CD14-positive monocyte (primary cell): Measurements from ENCODE around the gene SLC35B4. TPM values are rescaled to one million over a fixed set of nuclear protein-coding genes. Genes with fewer than 3 reads are reported as not detected.

ENCODE experiments used
- DNase-seq, 3 donors: peaks; one replicate each; pipeline ENCODE4 v3.0.0-alpha.2; 2011 to 2022
- H2AFZ ChIP-seq: 2 replicates; pipeline ENCODE4 v1.6.0; 2012; ENCODE audit warnings: mild to moderate bottlenecking, low read depth, low read length, inconsistent platforms; ENCODE audit not compliant: insufficient read depth, poor library complexity, severe bottlenecking
- H3K27ac ChIP-seq, 2 donors: 1 replicate in 1 of 2; 2 replicates in 1 of 2; pipeline ENCODE4 v1.5.1; 2012 to 2013; ENCODE audit warnings: low read length in 2 of 2, control low read depth in 1 of 2, inconsistent platforms in 1 of 2, low read depth in 1 of 2, mild to moderate bottlenecking in 1 of 2
- H3K27me3 ChIP-seq, 2 donors: one replicate each; pipeline versions ENCODE4 v1.6.0 to v1.6.1; 2011 to 2013; ENCODE audit warnings: low read length in 2 of 2; ENCODE audit not compliant: control insufficient read depth in 2 of 2, insufficient read depth in 2 of 2
- H3K36me3 ChIP-seq, 2 donors: replicated peaks in 1 of 2; 1 replicate in 1 of 2; 2 replicates in 1 of 2; pipeline versions ENCODE4 v1.5.1 to v1.6.1; 2012 to 2013; ENCODE audit warnings: low read length in 2 of 2, control low read depth in 1 of 2, inconsistent platforms in 1 of 2, mild to moderate bottlenecking in 1 of 2; ENCODE audit not compliant: insufficient read depth in 2 of 2, control insufficient read depth in 1 of 2
- H3K4me1 ChIP-seq, 2 donors: 1 replicate in 1 of 2; 2 replicates in 1 of 2; pipeline versions ENCODE4 v1.5.1 to v1.6.1; 2012 to 2013; ENCODE audit warnings: low read length in 2 of 2, control low read depth in 1 of 2, inconsistent platforms in 1 of 2, mild to moderate bottlenecking in 1 of 2, moderate library complexity in 1 of 2; ENCODE audit not compliant: insufficient read depth in 2 of 2, control insufficient read depth in 1 of 2
- H3K4me2 ChIP-seq: replicated peaks from 2 replicates; pipeline ENCODE3; 2012; ENCODE audit warnings: low read length, moderate library complexity, mild to moderate bottlenecking; ENCODE audit not compliant: poor library complexity, severe bottlenecking; ENCODE audit errors: extremely low read depth
- H3K4me3 ChIP-seq, 3 experiments: fragments of 200-600 bp in 1 of 3; sonication (generic) in 1 of 3; replicated peaks in 1 of 3; 1 replicate in 2 of 3; 2 replicates in 1 of 3; pipeline ENCODE4 v1.5.1; 2011 to 2013; ENCODE audit warnings: low read length in 3 of 3, mild to moderate bottlenecking in 3 of 3, control low read depth in 2 of 3, low read depth in 2 of 3, inconsistent platforms in 1 of 3, moderate library complexity in 1 of 3
- H3K79me2 ChIP-seq: 2 replicates; pipeline ENCODE4 v1.6.0; 2012; ENCODE audit warnings: mild to moderate bottlenecking, control low read depth, inconsistent platforms, low read length, moderate library complexity; ENCODE audit not compliant: insufficient read depth
- H3K9ac ChIP-seq: 2 replicates; pipeline ENCODE4 v1.6.0; 2017; ENCODE audit warnings: low read length, mild to moderate bottlenecking; ENCODE audit not compliant: insufficient read depth, poor library complexity, severe bottlenecking
- H3K9me3 ChIP-seq, 2 donors: replicated peaks in 1 of 2; 1 replicate in 1 of 2; 2 replicates in 1 of 2; pipeline versions ENCODE4 v1.5.1 to v1.6.1; 2012 to 2013; ENCODE audit warnings: low read length in 2 of 2, control low read depth in 1 of 2; ENCODE audit not compliant: control insufficient read depth in 1 of 2, insufficient read depth in 1 of 2
- H4K20me1 ChIP-seq: 2 replicates; pipeline ENCODE4 v1.6.0; 2012; ENCODE audit warnings: mild to moderate bottlenecking, low read length, control low read depth, moderate library complexity; ENCODE audit not compliant: insufficient read depth
- H3K27ac Mint-ChIP-seq, 7 donors: one replicate each; pipeline ENCODE4 v1.8.0; 2020; ENCODE audit warnings: mild to moderate bottlenecking in 7 of 7, mixed read lengths in 7 of 7, moderate library complexity in 6 of 7, inconsistent platforms in 2 of 7
- H3K27me3 Mint-ChIP-seq, 3 donors: one replicate each; pipeline ENCODE4 v1.8.0; 2021 to 2022; ENCODE audit warnings: low read depth in 3 of 3, mild to moderate bottlenecking in 3 of 3, mixed read lengths in 3 of 3, moderate library complexity in 3 of 3, inconsistent platforms in 1 of 3
- H3K36me3 Mint-ChIP-seq, 2 donors: one replicate each; pipeline ENCODE4 v1.8.0; 2020; ENCODE audit warnings: mixed read lengths in 2 of 2, inconsistent platforms in 1 of 2, mild to moderate bottlenecking in 1 of 2
- H3K4me1 Mint-ChIP-seq: one replicate; pipeline ENCODE4 v1.8.0; 2020; ENCODE audit warnings: mild to moderate bottlenecking, mixed read lengths
- H3K4me3 Mint-ChIP-seq, 2 donors: one replicate each; pipeline ENCODE4 v1.8.0; 2020; ENCODE audit warnings: mild to moderate bottlenecking in 2 of 2, mixed read lengths in 2 of 2, moderate library complexity in 1 of 2
- H3K9me3 Mint-ChIP-seq, 7 donors: one replicate each; pipeline ENCODE4 v1.8.0; 2020 to 2022; ENCODE audit warnings: mixed read lengths in 7 of 7, mild to moderate bottlenecking in 6 of 7, moderate library complexity in 6 of 7, inconsistent platforms in 2 of 7
- WGBS: methylation state at CpG from one replicate; pipeline ENCODE4 v1.1.5; 2013; ENCODE audit warnings: missing lambda C conversion rate; ENCODE audit not compliant: insufficient coverage; 5-methylcytosine and 5-hydroxymethylcytosine counted together
- intact Hi-C, 2 donors: fragments of 100-400 bp; cut with micrococcal nuclease; formaldehyde crosslinking; loops; one replicate each; pipeline versions ENCODE4 v1.15.0 to v1.15.1; 2023
- polyA plus RNA-seq, 3 donors: library from polyadenylated mRNA; depleted of rRNA in 1 of 3; unstranded in 2 of 3; stranded (reverse) in 1 of 3; fragments of 300-500 nt in 2 of 3; fragments of >200 nt in 1 of 3; fragmentation: Illumina TruSeq in 2 of 3; gene quantifications; 1 replicate in 2 of 3; 2 replicates in 1 of 3; pipeline ENCODE4 v1.2.3, GENCODE V29; 2012 to 2021
- TF ChIP-seq, protein P1 (sequence below): fragments of 200-600 bp; IDR thresholded peaks from one replicate; pipeline ENCODE4 v1.8.0; 2022; ENCODE audit warnings: antibody characterized with exemption, mild to moderate bottlenecking

Gene SLC35B4
- polyA plus RNA-seq, 3 donors = 9.4 to 21.1 (median 12.7) TPM

DNA sequence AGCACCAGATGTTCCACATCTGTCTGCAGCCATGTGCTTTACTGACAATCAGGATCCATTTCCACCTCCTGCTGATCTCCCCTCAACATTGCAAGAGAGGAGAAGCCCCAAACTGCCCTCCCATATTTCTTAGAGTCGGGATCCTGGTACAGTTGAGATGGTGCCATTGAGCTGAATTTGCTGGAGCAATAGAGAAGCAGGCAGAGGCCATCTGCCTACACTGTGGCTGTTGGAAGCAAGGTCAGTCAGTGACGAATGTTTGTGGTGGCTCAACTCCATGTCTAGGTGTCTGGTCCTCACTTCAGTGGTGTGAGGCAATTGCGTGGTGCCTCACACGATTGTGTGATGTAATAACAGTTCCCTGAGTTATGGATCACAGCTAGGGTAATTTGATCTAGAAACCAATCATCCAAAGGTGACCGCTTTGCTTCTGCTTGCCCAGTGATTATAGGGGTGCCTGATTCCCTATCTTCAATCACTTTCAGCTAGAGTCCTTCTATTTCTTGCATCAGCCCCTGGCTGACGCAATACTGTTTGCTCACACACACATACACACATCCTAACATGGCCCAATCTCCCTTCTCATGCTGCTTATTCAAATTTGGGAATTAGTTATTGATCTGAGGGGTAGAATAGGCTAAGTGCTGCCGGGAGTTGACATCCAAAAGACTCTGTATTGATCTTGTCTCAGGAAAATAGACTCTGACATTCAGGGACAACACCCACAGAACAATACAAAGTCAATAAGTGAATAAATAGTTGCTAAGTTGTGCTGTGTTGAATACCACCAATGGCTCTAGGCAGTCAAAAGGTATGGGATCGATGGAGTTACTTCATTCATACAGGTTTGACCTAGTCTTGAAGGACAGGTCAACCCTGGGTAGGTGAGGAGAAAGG, 46.1 kb upstream of the SLC35B4 start:
- DNase-seq = peak in 1 of 3 donors; percentile 26
- TF ChIP-seq, protein P1, sequence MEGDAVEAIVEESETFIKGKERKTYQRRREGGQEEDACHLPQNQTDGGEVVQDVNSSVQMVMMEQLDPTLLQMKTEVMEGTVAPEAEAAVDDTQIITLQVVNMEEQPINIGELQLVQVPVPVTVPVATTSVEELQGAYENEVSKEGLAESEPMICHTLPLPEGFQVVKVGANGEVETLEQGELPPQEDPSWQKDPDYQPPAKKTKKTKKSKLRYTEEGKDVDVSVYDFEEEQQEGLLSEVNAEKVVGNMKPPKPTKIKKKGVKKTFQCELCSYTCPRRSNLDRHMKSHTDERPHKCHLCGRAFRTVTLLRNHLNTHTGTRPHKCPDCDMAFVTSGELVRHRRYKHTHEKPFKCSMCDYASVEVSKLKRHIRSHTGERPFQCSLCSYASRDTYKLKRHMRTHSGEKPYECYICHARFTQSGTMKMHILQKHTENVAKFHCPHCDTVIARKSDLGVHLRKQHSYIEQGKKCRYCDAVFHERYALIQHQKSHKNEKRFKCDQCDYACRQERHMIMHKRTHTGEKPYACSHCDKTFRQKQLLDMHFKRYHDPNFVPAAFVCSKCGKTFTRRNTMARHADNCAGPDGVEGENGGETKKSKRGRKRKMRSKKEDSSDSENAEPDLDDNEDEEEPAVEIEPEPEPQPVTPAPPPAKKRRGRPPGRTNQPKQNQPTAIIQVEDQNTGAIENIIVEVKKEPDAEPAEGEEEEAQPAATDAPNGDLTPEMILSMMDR = no peak
- Histone ChIP-seq H3K9me3 (no peaks in the 10 kb centered on the region), H3K79me2 (no peaks in the 10 kb centered on the region), H4K20me1 (no peaks in the 10 kb centered on the region), H3K9ac (no peak overlapping the region), H3K4me2 (no peak overlapping the region), H3K27me3 (no peaks in the 10 kb centered on the region), H3K27ac (no peak overlapping the region), H3K4me1 (no peaks in the 10 kb centered on the region), H3K4me3 (no peak overlapping the region), H2AFZ (no peak overlapping the region), H3K36me3 (no peaks in the 10 kb centered on the region)
- H3K4me3 Mint-ChIP-seq = no peak overlapping the region
- no peak overlapping the region for H3K27ac Mint-ChIP-seq
- intact Hi-C loops = no loop called here
- no peaks in the 10 kb centered on the region for H3K4me1 Mint-ChIP-seq
- peaks cover 0 to 4% (median 1%) of the 10 kb centered on the region in 3 donors for H3K27me3 Mint-ChIP-seq
- H3K9me3 Mint-ChIP-seq = peaks cover 0 to 2% (median 0%) of the 10 kb centered on the region in 7 donors
- 61% methylated on average over 2 of the region's 8 CpGs for WGBS
- H3K36me3 Mint-ChIP-seq = no peaks in the 10 kb centered on the region

DNA sequence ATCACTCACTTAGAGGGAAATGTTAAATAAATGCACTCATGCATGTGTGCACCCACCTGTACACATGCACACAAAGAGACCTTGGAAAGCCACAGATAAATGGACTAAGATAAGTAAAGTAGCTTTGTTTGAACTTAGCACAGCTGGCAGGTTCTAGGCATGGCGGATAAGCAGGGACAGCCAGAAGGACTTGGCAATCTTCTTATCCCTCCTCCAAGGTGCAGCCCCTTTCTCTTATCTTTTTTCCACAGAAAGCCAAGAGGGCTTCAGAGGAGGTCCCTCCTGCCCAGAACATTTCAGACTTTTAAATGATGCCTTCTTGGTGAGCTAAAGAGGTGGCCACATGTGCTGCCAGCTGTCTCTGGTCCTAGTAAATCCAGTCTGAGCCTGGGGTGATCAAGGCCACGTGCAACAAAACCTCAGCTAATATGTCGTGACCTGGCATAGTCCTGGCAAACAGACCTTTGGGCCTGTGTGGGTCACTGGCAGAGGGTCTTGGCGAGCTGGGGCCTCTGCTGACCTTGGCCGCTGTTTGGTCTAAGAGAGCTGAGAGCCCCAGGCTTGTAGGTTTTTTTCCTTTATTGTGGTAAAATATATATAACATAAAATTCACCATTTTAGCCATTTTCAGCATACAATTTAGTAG, 43.2 kb upstream of the SLC35B4 start:
- TF ChIP-seq, protein P1 = no peak
- H3K36me3 Mint-ChIP-seq = no peaks in the 10 kb centered on the region
- Histone ChIP-seq H3K4me2 (no peak overlapping the region), H3K36me3 (no peaks in the 10 kb centered on the region), H3K4me1 (peaks cover 13 to 16% of the 10 kb centered on the region in 2 donors), H3K9ac (no peak overlapping the region), H4K20me1 (no peaks in the 10 kb centered on the region), H3K27me3 (no peaks in the 10 kb centered on the region), H3K27ac (no peak overlapping the region), H3K9me3 (no peaks in the 10 kb centered on the region), H3K79me2 (no peaks in the 10 kb centered on the region), H2AFZ (no peak overlapping the region), H3K4me3 (no peak overlapping the region)
- intact Hi-C loops = no loop called here
- WGBS = 82% methylated on average over 2 of the region's 5 CpGs
- no peak overlapping the region for H3K27ac Mint-ChIP-seq
- peaks cover 0 to 4% (median 1%) of the 10 kb centered on the region in 3 donors for H3K27me3 Mint-ChIP-seq
- no peak for DNase-seq
- H3K9me3 Mint-ChIP-seq = peaks cover 0 to 2% (median 0%) of the 10 kb centered on the region in 7 donors
- H3K4me1 Mint-ChIP-seq = peaks cover 14% of the 10 kb centered on the region
- H3K4me3 Mint-ChIP-seq = no peak overlapping the region
